SH-SY5Y (cell line): ENCODE measurements around the gene HSPH1.

Source experiments
- GATA2 ChIP-seq: IDR thresholded peaks from 2 replicates; pipeline ENCODE4 v1.6.1; 2011; ENCODE audit warnings: mild to moderate bottlenecking, low read depth, low read length
- GATA3 ChIP-seq: IDR thresholded peaks from 2 replicates; pipeline ENCODE4 v1.6.1; 2011; ENCODE audit warnings: low read depth, mild to moderate bottlenecking, low read length, moderate library complexity

DNA sequence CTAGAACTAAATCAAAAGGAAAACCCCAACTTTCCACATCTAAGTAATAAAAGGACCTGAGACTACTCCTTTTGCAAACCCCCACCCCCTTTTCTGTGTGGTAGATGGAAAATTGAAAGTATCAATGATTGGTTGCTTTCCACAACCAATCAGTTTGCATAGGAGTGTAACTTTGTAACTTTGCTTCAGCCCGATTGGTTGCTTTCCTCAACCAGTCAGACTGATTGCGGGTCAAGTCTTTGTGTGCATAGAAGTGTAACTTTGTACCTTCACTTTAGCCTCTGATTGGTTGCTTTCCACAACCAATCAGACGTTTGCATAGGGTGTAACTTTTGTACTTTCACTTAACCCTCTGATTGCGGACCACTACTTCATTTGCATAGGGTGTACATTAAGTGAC lies 30.0 kb upstream of the HSPH1 start:
- no peak for TF ChIP-seq GATA2
- TF ChIP-seq GATA3, result no peak
